Fibroblast of pulmonary artery (primary cell): ENCODE results near the gene SYT8.
"Not testable (repeated sequence)": the region's sequence is repeated elsewhere in the genome, so short reads cannot be mapped to it uniquely, and the experiment has no call there.

Experiments
- DNase-seq: peaks from one replicate; pipeline ENCODE4 v3.0.0-alpha.2; 2010; ENCODE audit warnings: low read depth
- H3K4me3 ChIP-seq: replicated peaks from 2 replicates; pipeline ENCODE4 v1.5.1; 2011; ENCODE audit warnings: low read depth, mild to moderate bottlenecking, control low read depth, low read length, moderate library complexity
- TF ChIP-seq, protein P1 (sequence below): IDR thresholded peaks from 2 replicates; pipeline ENCODE4 v1.5.1; 2011; ENCODE audit warnings: mild to moderate bottlenecking, control low read depth, low read length, inconsistent platforms; ENCODE audit errors: missing control alignments

Gene SYT8

DNA sequence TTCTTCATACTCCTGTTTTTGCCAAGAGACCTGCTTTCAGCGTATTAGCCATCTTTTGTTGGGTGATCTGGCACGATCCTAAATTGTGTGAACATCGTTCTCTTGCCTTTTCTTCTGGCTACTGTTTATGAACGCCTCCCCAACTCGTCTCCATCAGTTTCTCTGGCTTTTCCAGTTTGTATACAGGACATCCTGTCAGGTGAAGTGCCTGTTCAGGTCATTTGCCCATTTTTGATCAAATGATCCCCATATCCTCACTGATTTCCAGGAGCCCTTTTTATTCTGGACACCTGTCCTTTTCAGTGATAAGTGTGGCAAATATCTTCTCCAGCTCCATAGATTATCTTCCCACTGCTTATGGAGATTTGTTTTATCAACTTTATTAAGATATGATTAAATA lies 22.5 kb upstream of the SYT8 start:
- TF ChIP-seq, protein P1, sequence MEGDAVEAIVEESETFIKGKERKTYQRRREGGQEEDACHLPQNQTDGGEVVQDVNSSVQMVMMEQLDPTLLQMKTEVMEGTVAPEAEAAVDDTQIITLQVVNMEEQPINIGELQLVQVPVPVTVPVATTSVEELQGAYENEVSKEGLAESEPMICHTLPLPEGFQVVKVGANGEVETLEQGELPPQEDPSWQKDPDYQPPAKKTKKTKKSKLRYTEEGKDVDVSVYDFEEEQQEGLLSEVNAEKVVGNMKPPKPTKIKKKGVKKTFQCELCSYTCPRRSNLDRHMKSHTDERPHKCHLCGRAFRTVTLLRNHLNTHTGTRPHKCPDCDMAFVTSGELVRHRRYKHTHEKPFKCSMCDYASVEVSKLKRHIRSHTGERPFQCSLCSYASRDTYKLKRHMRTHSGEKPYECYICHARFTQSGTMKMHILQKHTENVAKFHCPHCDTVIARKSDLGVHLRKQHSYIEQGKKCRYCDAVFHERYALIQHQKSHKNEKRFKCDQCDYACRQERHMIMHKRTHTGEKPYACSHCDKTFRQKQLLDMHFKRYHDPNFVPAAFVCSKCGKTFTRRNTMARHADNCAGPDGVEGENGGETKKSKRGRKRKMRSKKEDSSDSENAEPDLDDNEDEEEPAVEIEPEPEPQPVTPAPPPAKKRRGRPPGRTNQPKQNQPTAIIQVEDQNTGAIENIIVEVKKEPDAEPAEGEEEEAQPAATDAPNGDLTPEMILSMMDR = no peak
- H3K4me3 ChIP-seq = no peak overlapping the region
- DNase-seq = no peak

DNA sequence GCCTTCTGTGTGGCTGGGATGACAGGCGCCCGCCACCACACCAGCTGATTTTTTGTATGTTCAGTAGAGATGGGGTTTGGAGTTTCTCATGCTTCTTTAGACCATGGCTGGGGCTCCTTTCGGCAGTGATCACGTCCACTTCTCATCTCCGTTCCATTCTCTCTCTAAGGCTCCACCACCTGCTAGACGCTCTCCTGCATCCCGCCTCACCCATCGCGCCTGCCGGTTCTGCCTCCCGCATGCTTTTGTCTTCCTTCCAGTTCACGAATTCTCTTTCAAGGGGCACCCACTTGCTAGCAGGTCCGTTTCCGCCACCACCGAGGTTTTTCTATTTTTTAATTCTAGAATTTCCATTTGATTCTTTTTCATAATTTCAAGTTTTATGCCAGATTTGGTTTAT lies 22.0 kb upstream of the SYT8 start:
- TF ChIP-seq, protein P1 = no peak
- no peak for DNase-seq
- no peak overlapping the region for H3K4me3 ChIP-seq

DNA sequence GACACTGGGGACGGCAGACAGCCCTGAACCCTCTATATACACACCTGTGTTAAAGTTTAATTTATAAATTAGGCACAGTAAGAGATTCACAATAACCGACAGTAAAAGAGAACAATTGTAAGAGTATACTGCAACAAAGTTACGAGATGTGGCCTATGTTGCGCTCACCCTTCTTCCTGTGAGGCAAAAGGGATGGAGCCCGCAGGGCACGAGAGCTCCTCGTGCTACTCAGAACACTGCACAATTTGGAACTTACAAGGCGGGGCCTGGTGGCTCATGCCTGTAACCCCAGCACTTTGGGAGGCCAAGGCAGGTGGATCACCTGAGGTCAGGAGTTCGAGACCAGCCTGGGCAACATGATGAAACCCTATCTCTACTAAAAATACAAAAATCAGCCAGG lies 21.4 kb upstream of the SYT8 start:
- not testable (repeated sequence) for DNase-seq, H3K4me3 ChIP-seq

GRCh38 chr11:1814691-1815090 lies 20.1 kb upstream of the SYT8 start:
- no peak for DNase-seq
- no peak overlapping the region for H3K4me3 ChIP-seq
- TF ChIP-seq, protein P1 = no peak

DNA sequence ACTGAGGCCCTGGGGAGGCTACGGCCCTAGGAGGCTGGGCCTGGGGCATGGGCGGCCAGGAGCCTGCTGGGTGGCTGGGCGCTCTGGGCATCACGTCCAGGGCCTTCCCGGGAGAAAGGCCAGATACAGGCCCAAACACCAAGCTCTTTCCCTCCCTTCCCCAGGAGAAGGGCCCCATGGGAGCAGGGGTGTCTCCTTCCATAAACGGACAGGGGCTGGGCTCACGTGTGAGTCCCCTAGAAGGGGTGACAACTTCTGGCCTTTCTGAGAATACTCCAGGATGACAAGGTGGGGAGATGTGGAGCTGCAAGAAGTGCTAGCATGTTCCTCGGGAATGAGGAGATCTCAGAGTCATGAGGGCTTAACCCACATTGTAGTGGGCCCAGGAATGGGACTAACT lies 19.5 kb upstream of the SYT8 start:
- TF ChIP-seq, protein P1 = no peak
- no peak for DNase-seq
- H3K4me3 ChIP-seq = no peak overlapping the region

- DNase-seq = no peak
- TF ChIP-seq, protein P1 = no peak
- H3K4me3 ChIP-seq = no peak overlapping the region
Observed at GRCh38 chr11:1815751-1816150, 19.0 kb upstream of the SYT8 start.

DNA sequence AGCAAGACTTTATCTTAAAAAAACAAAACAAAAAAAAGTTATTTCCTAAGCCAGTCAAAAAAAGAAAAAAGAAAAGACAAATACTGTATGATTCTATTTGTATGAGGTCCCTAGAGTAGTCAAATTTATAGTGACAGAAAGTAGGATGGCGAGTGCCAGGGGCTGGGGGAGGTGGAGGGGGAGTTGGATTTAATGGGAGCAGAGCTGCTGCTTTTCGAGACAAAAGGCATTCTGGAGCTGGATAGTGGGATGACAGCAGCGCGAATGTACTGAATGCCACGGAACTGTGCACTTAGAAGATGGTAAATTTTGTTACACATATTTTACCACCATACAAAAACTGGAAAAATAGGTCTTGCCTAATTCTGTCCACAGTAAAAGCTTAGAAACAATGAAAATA lies 17.8 kb upstream of the SYT8 start:
- H3K4me3 ChIP-seq = no peak overlapping the region
- TF ChIP-seq, protein P1 = no peak
- DNase-seq = no peak

- H3K4me3 ChIP-seq = no peak overlapping the region
- DNase-seq = no peak
- TF ChIP-seq, protein P1 = no peak
Observed at GRCh38 chr11:1817511-1817910, 17.3 kb upstream of the SYT8 start.
